Endothelial cell of umbilical vein (primary cell): ENCODE measurements around the gene PDGFRB. TPM values are rescaled to one million over a fixed set of nuclear protein-coding genes. Genes with fewer than 3 reads are reported as not detected.
A peak's percentile ranks its signal among the peaks of the same experiment; 100 is the strongest.

Experiments used
- BruUV-seq: library from RNA; stranded (reverse); fragments of 400-500 nt; replicated peaks from 2 replicates; lab custom pipeline; 2021; lab: Mats Ljungman, UMichigan
- CTCF ChIA-PET: fragments of 300-600, 350-600 bp; sonication (Branson Sonifier 250); formaldehyde crosslinking; loops from one replicate; lab custom pipeline; 2021; ENCODE audit warnings: antibody characterized with exemption, inconsistent platforms; lab: Charles Lee
- POLR2A ChIA-PET: fragments of 300-600, 350-600 bp; sonication (Branson Sonifier 250); formaldehyde crosslinking; loops from one replicate; lab custom pipeline; 2021; ENCODE audit warnings: antibody characterized with exemption, inconsistent platforms; lab: Charles Lee
- DNase-seq: peaks from one replicate; pipeline ENCODE4 v3.0.0-alpha.2; 2011; ENCODE audit warnings: low read depth, low spot score
- FAIRE-seq: peaks from 2 replicates; lab custom pipeline; 2011; peaks lifted over from hg19 to GRCh38; lab: Jason Lieb, UNC
- H2AFZ ChIP-seq: 2 replicates; pipeline ENCODE4 v1.6.0; 2012; ENCODE audit warnings: low read depth, low read length, control low read depth, inconsistent platforms
- H3K27ac ChIP-seq: 2 replicates; pipeline ENCODE4 v1.5.1; 2011; ENCODE audit warnings: low read depth, mild to moderate bottlenecking, control low read depth, low read length, moderate library complexity; ENCODE audit not compliant: insufficient read depth
- H3K27me3 ChIP-seq, 2 experiments: 2 replicates each; pipeline versions ENCODE4 v1.6.0 to v1.6.1; 2011; ENCODE audit warnings: low read length in 2 of 2, mixed read lengths in 1 of 2; ENCODE audit not compliant: control insufficient read depth in 2 of 2, insufficient read depth in 2 of 2
- H3K36me3 ChIP-seq, 2 experiments: 2 replicates in 1 of 2; 3 replicates in 1 of 2; pipeline ENCODE4 v1.5.1; 2011; ENCODE audit warnings: low read length in 2 of 2, mild to moderate bottlenecking in 1 of 2, moderate library complexity in 1 of 2; ENCODE audit not compliant: control insufficient read depth in 2 of 2, insufficient read depth in 2 of 2; ENCODE audit errors: extremely low read depth in 1 of 2
- H3K4me1 ChIP-seq: 3 replicates; pipeline ENCODE4 v1.5.1; 2011; ENCODE audit warnings: mild to moderate bottlenecking, low read length; ENCODE audit not compliant: control insufficient read depth, insufficient read depth; ENCODE audit errors: extremely low read depth
- H3K4me2 ChIP-seq: 2 replicates; pipeline ENCODE4 v1.6.1; 2011; ENCODE audit warnings: low read length, control low read depth, mixed read lengths; ENCODE audit not compliant: insufficient read depth
- H3K4me3 ChIP-seq, 3 experiments: fragments of 200-600 bp in 1 of 3; sonication (generic), shearing (Covaris generic) in 1 of 3; replicated peaks in 1 of 3; 2 replicates each; pipeline ENCODE4 v1.5.1; 2011 to 2016; ENCODE audit warnings: control low read depth in 3 of 3, low read length in 3 of 3, mild to moderate bottlenecking in 2 of 3, inconsistent platforms in 1 of 3, low read depth in 1 of 3, moderate library complexity in 1 of 3; ENCODE audit not compliant: insufficient read depth in 1 of 3
- H3K79me2 ChIP-seq: 2 replicates; pipeline ENCODE4 v1.6.0; 2012; ENCODE audit warnings: low read length, inconsistent platforms; ENCODE audit not compliant: control insufficient read depth, insufficient read depth
- H3K9ac ChIP-seq: replicated peaks from 2 replicates; pipeline ENCODE3; 2011; ENCODE audit warnings: low read length, control low read depth; ENCODE audit not compliant: insufficient read depth; ENCODE audit errors: extremely low read depth
- H3K9me1 ChIP-seq: replicated peaks from 3 replicates; pipeline ENCODE4 v1.6.0; 2011; ENCODE audit warnings: mild to moderate bottlenecking, low read length; ENCODE audit not compliant: control insufficient read depth, insufficient read depth; ENCODE audit errors: extremely low read depth
- H3K9me3 ChIP-seq: replicated peaks from 2 replicates; pipeline ENCODE4 v1.5.1; 2012; ENCODE audit warnings: low read length, inconsistent platforms; ENCODE audit not compliant: control insufficient read depth, insufficient read depth
- H4K20me1 ChIP-seq: replicated peaks from 2 replicates; pipeline ENCODE3; 2011; ENCODE audit warnings: mild to moderate bottlenecking, low read length; ENCODE audit not compliant: control insufficient read depth, insufficient read depth; ENCODE audit errors: extremely low read depth
- CTCF ChIP-seq, 2 donors: IDR thresholded peaks; 1 replicate in 1 of 2; 2 replicates in 1 of 2; pipeline ENCODE4 v1.5.1; 2011; ENCODE audit warnings: low read length in 2 of 2, mild to moderate bottlenecking in 2 of 2, moderate library complexity in 2 of 2, control low read depth in 1 of 2, inconsistent platforms in 1 of 2, low read depth in 1 of 2; ENCODE audit not compliant: insufficient read depth in 1 of 2; ENCODE audit errors: extremely low read depth in 1 of 2
- EZH2 ChIP-seq: IDR thresholded peaks from 2 replicates; pipeline ENCODE4 v1.6.1; 2012; ENCODE audit warnings: borderline replicate concordance, low read depth, mild to moderate bottlenecking, moderate library complexity, low read length, inconsistent platforms; ENCODE audit not compliant: severe bottlenecking
- FOS ChIP-seq: IDR thresholded peaks from 2 replicates; pipeline ENCODE4 v1.6.1; 2011; ENCODE audit warnings: mild to moderate bottlenecking, low read length, moderate library complexity, borderline replicate concordance; ENCODE audit not compliant: insufficient read depth
- GATA2 ChIP-seq: IDR thresholded peaks from 2 replicates; pipeline ENCODE4 v1.7.0; 2011; ENCODE audit warnings: low read depth, mild to moderate bottlenecking, moderate library complexity, mixed read lengths, low read length; ENCODE audit not compliant: insufficient read length, insufficient read depth
- JUN ChIP-seq: IDR thresholded peaks from 2 replicates; pipeline ENCODE4 v1.6.1; 2011; ENCODE audit warnings: borderline replicate concordance, low read depth; ENCODE audit not compliant: insufficient read length, insufficient read depth
- MAX ChIP-seq: IDR thresholded peaks from 2 replicates; pipeline ENCODE4 v1.6.1; 2011; ENCODE audit not compliant: insufficient read depth, insufficient read length
- POLR2A ChIP-seq: IDR thresholded peaks from 2 replicates; pipeline ENCODE4 v1.6.1; 2012; ENCODE audit warnings: low read depth, mild to moderate bottlenecking, control low read depth, low read length
- POLR2AphosphoS5 ChIP-seq: IDR thresholded peaks from 2 replicates; pipeline ENCODE4 v1.6.1; 2012; ENCODE audit warnings: low read depth, mild to moderate bottlenecking, control low read depth, low read length, moderate library complexity; ENCODE audit not compliant: insufficient read depth
- dilution Hi-C: fragments of 300-500 bp; cut with MboI; formaldehyde crosslinking; loops from one replicate; pipeline ENCODE4 v1.15.0; 2019; ENCODE audit warnings: low sequenced_read_pairs; ENCODE audit not compliant: extremely low pct_ligation_motif_present
- intact Hi-C: fragments of 100-400 bp; cut with micrococcal nuclease; formaldehyde crosslinking; loops from one replicate; pipeline ENCODE4 v1.10.0; 2022
- polyA plus RNA-seq, 4 experiments: library from polyadenylated mRNA; depleted of rRNA in 3 of 4; stranded (reverse) in 3 of 4; unstranded in 1 of 4; fragments of >200 nt; gene quantifications; 2 replicates each; pipeline versions ENCODE4 v1.2.1 to v1.2.3, GENCODE V29; 2011 to 2012; ENCODE audit warnings: missing spikeins in 1 of 4
- total RNA-seq: library from RNA; stranded (reverse); gene quantifications from 2 replicates; pipeline ENCODE4 v1.2.3, GENCODE V29; 2021

Gene PDGFRB
- total and polyA plus RNA-seq, 2 donors (not counting 3 experiments of a cell fraction or from before 2014, with no cell fraction given): 1.4 to 1.7 TPM

DNA sequence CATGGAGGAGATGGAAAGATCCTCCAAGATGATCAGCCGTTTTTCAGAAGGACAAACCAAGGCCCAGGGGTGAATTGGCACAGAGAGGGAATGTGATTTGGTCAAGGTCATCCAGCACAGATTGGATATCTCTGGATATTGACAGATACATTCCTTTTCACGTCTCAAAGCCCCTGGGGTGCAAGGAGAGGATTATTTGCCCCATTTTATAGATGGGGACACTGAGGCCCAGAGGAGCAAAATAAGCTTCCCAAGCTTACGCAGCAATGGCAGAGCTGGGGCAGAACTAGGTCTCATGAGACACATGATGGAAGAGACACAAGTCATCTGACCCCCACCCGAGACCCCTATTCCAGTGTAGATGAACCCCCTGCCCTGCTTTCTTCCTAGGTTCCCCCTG is 895 bp upstream of the PDGFRB start:
- Histone ChIP-seq H4K20me1 (no peaks in the 10 kb centered on the region), H3K4me2 (no peak overlapping the region), H3K4me1 (peaks cover 5% of the 10 kb centered on the region), H3K36me3 (no peaks in the 10 kb centered on the region), H3K27ac (no peak overlapping the region), H3K27me3 (peaks cover 0 to 5% of the 10 kb centered on the region in 2 experiments), H3K9me3 (no peaks in the 10 kb centered on the region), H3K9ac (no peak overlapping the region), H2AFZ (no peak overlapping the region), H3K79me2 (no peaks in the 10 kb centered on the region), H3K9me1 (no peaks in the 10 kb centered on the region), H3K4me3 (no peak overlapping the region)
- BruUV-seq: no TSS peak
- intact Hi-C loops: no loop called here
- CTCF ChIA-PET: interaction anchor here (1.2 kb wide), 1 partner anchor 19 kb away, joined by 6 read pairs; no protein-coding TSS in a partner anchor
- FAIRE-seq: no peak
- dilution Hi-C loops: no loop called here
- POLR2A ChIA-PET: no interaction called here
- DNase-seq: no peak
- TF ChIP-seq EZH2: no peak
- TF ChIP-seq GATA2: no peak
- TF ChIP-seq FOS: no peak
- TF ChIP-seq MAX: no peak
- no peak for TF ChIP-seq POLR2AphosphoS5
- no peak for TF ChIP-seq POLR2A
- TF ChIP-seq JUN: no peak

DNA sequence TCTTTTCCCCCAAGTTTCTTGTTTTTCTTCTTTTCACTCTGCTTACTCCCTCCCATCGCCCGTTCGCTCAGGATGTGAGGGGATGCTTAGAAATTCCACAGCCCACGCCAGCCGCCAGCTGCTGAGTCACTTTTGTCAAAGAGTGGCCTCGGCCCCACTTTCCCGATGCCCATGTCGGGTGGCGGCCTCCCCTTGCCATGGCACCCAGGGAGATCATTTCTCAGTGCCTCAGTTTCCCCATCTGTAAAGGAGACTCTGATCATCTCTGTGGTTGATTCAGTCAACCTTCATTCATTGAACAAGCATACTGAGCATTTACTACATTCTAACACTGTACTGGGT is 353 bp upstream of the PDGFRB start:
- Histone ChIP-seq H3K9me1 (no peaks in the 10 kb centered on the region), H3K27me3 (peaks cover 0 to 5% of the 10 kb centered on the region in 2 experiments), H3K9ac (peak overlapping the region; percentile 20), H3K4me2 (peak overlapping the region; percentile 37), H3K4me1 (peaks cover 5% of the 10 kb centered on the region), H3K9me3 (no peaks in the 10 kb centered on the region), H3K79me2 (no peaks in the 10 kb centered on the region), H3K27ac (no peak overlapping the region), H4K20me1 (no peaks in the 10 kb centered on the region), H3K4me3 (peak overlapping the region in 2 of 3 experiments; percentile 14 to 26), H3K36me3 (no peaks in the 10 kb centered on the region), H2AFZ (peak overlapping the region; percentile 81)
- POLR2A ChIA-PET: interaction anchor here (0.6 kb wide), 2 partner anchors 54 to 73 kb away, joined by 3 to 4 read pairs; no protein-coding TSS in a partner anchor
- intact Hi-C loops: no loop called here
- BruUV-seq: no TSS peak
- CTCF ChIA-PET: interaction anchor here (0.9 to 1.3 kb wide), 6 partner anchors 9 to 259 kb away, joined by 3 to 6 read pairs (median 4); no protein-coding TSS in a partner anchor
- FAIRE-seq (no peak), DNase-seq (no peak)
- dilution Hi-C loops: no loop called here
- TF ChIP-seq EZH2: no peak
- TF ChIP-seq FOS: no peak
- TF ChIP-seq MAX: no peak
- TF ChIP-seq JUN: no peak
- TF ChIP-seq CTCF (IDR thresholded peaks at IDR 0.05; ENCODE audit: extremely low read depth in 1 of 2, insufficient read depth in 1 of 2, low read depth in 1 of 2, low read length in 2 of 2): no peak
- no peak for TF ChIP-seq POLR2AphosphoS5
- no peak for TF ChIP-seq POLR2A
